ENCODE results near the gene GKN1. TPM values are rescaled to one million over a fixed set of nuclear protein-coding genes. Genes with fewer than 3 reads are reported as not detected.

The GKN1 gene
- total and polyA plus RNA-seq, 2 of the 8 experiments (the other 6 are each of a cell fraction or from before 2014, with no cell fraction given), result not detected

- no peak overlapping the region for H3K14ac ChIP-seq (ENCODE audit: insufficient read length)
- no peak overlapping the region for H2AFZ ChIP-seq (ENCODE audit: low read length)
- no peak for TF ChIP-seq SIN3A (conservative IDR thresholded peaks at IDR 0.05 in 1 of 2, IDR thresholded peaks at IDR 0.05 in 1 of 2; ENCODE audit: low read depth in 1 of 2, low read length in 2 of 2)
- H2AK5ac ChIP-seq (ENCODE audit: low read depth, low read length), result no peak overlapping the region
- H4K20me1 ChIP-seq (replicated peaks in 1 of 2; ENCODE audit: control insufficient read depth in 1 of 2, insufficient read depth in 2 of 2, low read length in 2 of 2), result no peaks in the 10 kb centered on the region
- H3K4me1 ChIP-seq (replicated peaks in 1 of 4; ENCODE audit: control insufficient read depth in 3 of 4, insufficient read depth in 4 of 4, low read length in 3 of 4), result no peaks in the 10 kb centered on the region
- no peak overlapping the region for H4K8ac ChIP-seq (ENCODE audit: extremely low read depth, insufficient read depth, low read length)
- H3K79me1 ChIP-seq (ENCODE audit: low read depth, low read length), result no peaks in the 10 kb centered on the region
- no peak overlapping the region for H2BK15ac ChIP-seq (ENCODE audit: low read length)
- DNase-seq (ENCODE audit: low read depth in 1 of 2, low spot score in 2 of 2) (no peak), FAIRE-seq (no peak)
- H3K18ac ChIP-seq (ENCODE audit: extremely low read depth, low read length), result no peak overlapping the region
- H3K4me3 ChIP-seq (ENCODE audit: extremely low read depth in 1 of 4, insufficient read depth in 2 of 4, low read depth in 3 of 4, low read length in 4 of 4), result no peak overlapping the region
- H2BK12ac ChIP-seq (ENCODE audit: low read depth, low read length), result no peak overlapping the region
- no peak overlapping the region for H4K91ac ChIP-seq (replicated peaks; ENCODE audit: insufficient read length, low read length)
- H2BK5ac ChIP-seq (ENCODE audit: low read depth, low read length), result no peak overlapping the region
- H3K79me2 ChIP-seq (ENCODE audit: control insufficient read depth in 1 of 2, insufficient read depth in 2 of 2, low read length in 2 of 2), result no peaks in the 10 kb centered on the region
- H2BK120ac ChIP-seq (replicated peaks; ENCODE audit: low read depth, low read length), result no peak overlapping the region
- POLR2A ChIA-PET (ENCODE audit: partially characterized antibody), result no interaction called here
- no peak overlapping the region for H3K9ac ChIP-seq (replicated peaks in 1 of 4; ENCODE audit: extremely low read depth in 1 of 4, low read depth in 3 of 4, low read length in 3 of 4)
- no peak overlapping the region for H3K23ac ChIP-seq (ENCODE audit: insufficient read length)
- H3K56ac ChIP-seq (replicated peaks; ENCODE audit: insufficient read length, low read depth, low read length), result no peak overlapping the region
- H4K5ac ChIP-seq (ENCODE audit: insufficient read length, low read depth, low read length), result no peak overlapping the region
- H3K4me2 ChIP-seq (ENCODE audit: insufficient read depth in 1 of 2, low read depth in 2 of 2, low read length in 2 of 2), result no peak overlapping the region
- no peak overlapping the region for H3K4ac ChIP-seq (replicated peaks; ENCODE audit: insufficient read length, low read depth, low read length)
- no peaks in the 10 kb centered on the region; the same call in 1 of the 2 replicates for H3K23me2 ChIP-seq (ENCODE audit: low read depth, low read length)
- H2BK20ac ChIP-seq (ENCODE audit: low read length), result no peak overlapping the region
- H3K9me3 ChIP-seq (ENCODE audit: insufficient read depth in 2 of 2, low read depth in 1 of 2, low read length in 1 of 2), result peaks cover 0 to 5% of the 10 kb centered on the region in 2 experiments; a peak in 1 of 4 replicates
- H3K27me3 ChIP-seq (replicated peaks in 1 of 4; ENCODE audit: control insufficient read depth in 3 of 4, extremely low read depth in 1 of 4, insufficient read depth in 3 of 4, low read length in 3 of 4), result peaks cover 0 to 6% (median 3%) of the 10 kb centered on the region in 4 experiments; a peak in 4 of 7 replicates
- CTCF ChIA-PET (ENCODE audit: partially characterized antibody), result no interaction called here
- H3K36me3 ChIP-seq (ENCODE audit: control insufficient read depth in 2 of 4, insufficient read depth in 4 of 4, low read length in 3 of 4), result no peaks in the 10 kb centered on the region
- H3K27ac ChIP-seq (ENCODE audit: low read depth, low read length), result no peak overlapping the region
Measured at GRCh38 chr2:69007169-69007568, 32.7 kb downstream of the GKN1 start.
